ENCODE measurements around the gene HACD4.

DNA sequence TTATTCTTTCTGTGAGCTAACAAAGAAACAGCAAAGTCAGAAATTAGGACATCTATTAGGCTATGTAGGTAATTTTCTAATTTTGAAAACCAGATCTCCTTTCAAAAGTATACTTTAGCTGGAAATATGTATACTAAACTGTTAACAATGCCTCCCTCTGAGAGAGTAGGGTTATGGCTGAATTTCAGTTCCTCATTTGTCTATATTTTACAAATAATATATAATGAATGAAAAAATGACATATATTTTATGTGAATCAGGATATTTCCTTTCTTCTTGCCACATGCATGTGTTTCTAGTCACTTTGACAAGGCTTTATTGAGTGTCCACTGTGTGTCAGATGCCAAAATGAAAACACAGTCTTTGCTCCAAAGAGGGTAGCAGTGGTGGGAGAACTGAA is 15.4 kb downstream of the HACD4 start:
- TF ChIP-seq, protein P1, sequence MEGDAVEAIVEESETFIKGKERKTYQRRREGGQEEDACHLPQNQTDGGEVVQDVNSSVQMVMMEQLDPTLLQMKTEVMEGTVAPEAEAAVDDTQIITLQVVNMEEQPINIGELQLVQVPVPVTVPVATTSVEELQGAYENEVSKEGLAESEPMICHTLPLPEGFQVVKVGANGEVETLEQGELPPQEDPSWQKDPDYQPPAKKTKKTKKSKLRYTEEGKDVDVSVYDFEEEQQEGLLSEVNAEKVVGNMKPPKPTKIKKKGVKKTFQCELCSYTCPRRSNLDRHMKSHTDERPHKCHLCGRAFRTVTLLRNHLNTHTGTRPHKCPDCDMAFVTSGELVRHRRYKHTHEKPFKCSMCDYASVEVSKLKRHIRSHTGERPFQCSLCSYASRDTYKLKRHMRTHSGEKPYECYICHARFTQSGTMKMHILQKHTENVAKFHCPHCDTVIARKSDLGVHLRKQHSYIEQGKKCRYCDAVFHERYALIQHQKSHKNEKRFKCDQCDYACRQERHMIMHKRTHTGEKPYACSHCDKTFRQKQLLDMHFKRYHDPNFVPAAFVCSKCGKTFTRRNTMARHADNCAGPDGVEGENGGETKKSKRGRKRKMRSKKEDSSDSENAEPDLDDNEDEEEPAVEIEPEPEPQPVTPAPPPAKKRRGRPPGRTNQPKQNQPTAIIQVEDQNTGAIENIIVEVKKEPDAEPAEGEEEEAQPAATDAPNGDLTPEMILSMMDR (IDR thresholded peaks at IDR 0.05) = no peak
- no peak for TF ChIP-seq POLR2A (IDR thresholded peaks at IDR 0.05)
